K562 (cell line): ENCODE measurements around the gene MCFD2.

Experiments
- EP300 ChIP-seq: IDR thresholded peaks from 2 replicates; pipeline ENCODE4 v1.6.1; 2012; ENCODE audit warnings: low read length, improper control_type of control experiment
- HNRNPUL1 ChIP-seq: fragments of 200-400 bp; formaldehyde crosslinking; IDR thresholded peaks from 2 replicates; pipeline ENCODE4 v1.6.1; 2017; ENCODE audit warnings: low read length
- KDM1A ChIP-seq, 2 experiments: fragments of 450-650 bp; IDR thresholded peaks; 2 replicates each; pipeline ENCODE4 v1.6.1; 2016; ENCODE audit warnings: mild to moderate bottlenecking in 2 of 2
- KDM5B ChIP-seq: fragments of 200-600 bp; sonication (generic); IDR thresholded peaks from 2 replicates; pipeline ENCODE4 v1.6.1; 2012; ENCODE audit warnings: low read depth, mild to moderate bottlenecking, moderate library complexity, low read length, control low read depth, inconsistent platforms; ENCODE audit not compliant: insufficient replicate concordance
- SMC3 ChIP-seq: conservative IDR thresholded peaks from 2 replicates; pipeline ENCODE4 v1.6.1; 2011; ENCODE audit warnings: low read depth, low read length, improper control_type of control experiment; ENCODE audit not compliant: insufficient read depth
- SP2 ChIP-seq: IDR thresholded peaks from 2 replicates; pipeline ENCODE4 v1.6.1; 2011; ENCODE audit warnings: mild to moderate bottlenecking, low read depth, low read length, moderate library complexity; ENCODE audit not compliant: poor library complexity, severe bottlenecking; ENCODE audit errors: extremely low read depth
- SUPT5H ChIP-seq: fragments of 450-650 bp; IDR thresholded peaks from 2 replicates; pipeline ENCODE4 v1.6.1; 2016
- TAF7 ChIP-seq: fragments of 450-650 bp; IDR thresholded peaks from 2 replicates; pipeline ENCODE4 v1.6.1; 2016; ENCODE audit warnings: missing genetic modification characterization, missing compliant biosample characterization
- ZNF23 ChIP-seq: fragments of 250-450 bp; sonication (Bioruptor Pico); IDR thresholded peaks from 2 replicates; pipeline ENCODE4 v1.4.0; 2020; ENCODE audit warnings: mild to moderate bottlenecking
- ZNF232 ChIP-seq: sonication (generic); formaldehyde crosslinking; IDR thresholded peaks from 2 replicates; pipeline ENCODE4 v1.8.0; 2022; ENCODE audit warnings: mild to moderate bottlenecking, missing genetic modification reagents
- ZNF431 ChIP-seq: sonication (generic); formaldehyde crosslinking; IDR thresholded peaks from 2 replicates; pipeline ENCODE4 v1.8.0; 2022; ENCODE audit warnings: mild to moderate bottlenecking, missing genetic modification reagents
- ZSCAN29 ChIP-seq: fragments of 450-650 bp; IDR thresholded peaks from 2 replicates; pipeline ENCODE4 v1.6.1; 2017
- TF ChIP-seq, protein P1 (sequence below): sonication (generic); formaldehyde crosslinking; IDR thresholded peaks from 2 replicates; pipeline ENCODE4 v1.4.0; 2020; ENCODE audit warnings: mild to moderate bottlenecking, missing genetic modification reagents

DNA sequence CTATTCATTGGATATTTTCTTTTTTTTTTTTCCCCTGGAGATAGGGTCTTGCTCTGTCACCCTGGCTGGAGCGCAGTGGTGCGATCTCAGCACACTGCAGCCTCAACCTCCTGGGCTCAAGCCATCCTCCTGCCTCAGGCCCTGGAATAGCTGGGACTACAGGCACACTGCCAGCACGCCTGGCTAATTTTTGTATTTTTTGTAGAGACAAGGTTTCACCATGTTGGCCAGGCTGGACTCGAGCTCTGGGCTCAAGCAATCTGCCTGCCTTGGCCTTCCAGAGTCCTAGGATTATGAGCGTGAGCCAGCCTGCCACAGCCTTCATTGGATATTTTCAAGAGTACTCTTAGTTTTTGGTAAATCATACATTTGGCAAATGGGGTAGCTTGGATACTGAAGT lies 9.0 kb upstream of the MCFD2 start:
- TF ChIP-seq SP2 (no peak), ZNF23 (CRISPR knock-in tag) (no peak), EP300 (no peak), TAF7 (tag) (no peak), SMC3 (no peak), HNRNPUL1 (no peak), KDM5B (no peak), KDM1A (IDR thresholded peaks at IDR 0.05) (no peak), ZSCAN29 (no peak), ZNF232 (CRISPR knock-in tag) (no peak), SUPT5H (no peak), ZNF431 (no peak)
- TF ChIP-seq, protein P1, sequence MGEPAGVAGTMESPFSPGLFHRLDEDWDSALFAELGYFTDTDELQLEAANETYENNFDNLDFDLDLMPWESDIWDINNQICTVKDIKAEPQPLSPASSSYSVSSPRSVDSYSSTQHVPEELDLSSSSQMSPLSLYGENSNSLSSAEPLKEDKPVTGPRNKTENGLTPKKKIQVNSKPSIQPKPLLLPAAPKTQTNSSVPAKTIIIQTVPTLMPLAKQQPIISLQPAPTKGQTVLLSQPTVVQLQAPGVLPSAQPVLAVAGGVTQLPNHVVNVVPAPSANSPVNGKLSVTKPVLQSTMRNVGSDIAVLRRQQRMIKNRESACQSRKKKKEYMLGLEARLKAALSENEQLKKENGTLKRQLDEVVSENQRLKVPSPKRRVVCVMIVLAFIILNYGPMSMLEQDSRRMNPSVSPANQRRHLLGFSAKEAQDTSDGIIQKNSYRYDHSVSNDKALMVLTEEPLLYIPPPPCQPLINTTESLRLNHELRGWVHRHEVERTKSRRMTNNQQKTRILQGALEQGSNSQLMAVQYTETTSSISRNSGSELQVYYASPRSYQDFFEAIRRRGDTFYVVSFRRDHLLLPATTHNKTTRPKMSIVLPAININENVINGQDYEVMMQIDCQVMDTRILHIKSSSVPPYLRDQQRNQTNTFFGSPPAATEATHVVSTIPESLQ (CRISPR knock-in tag): no peak
